ENCODE data around the gene RNF114.

DNA sequence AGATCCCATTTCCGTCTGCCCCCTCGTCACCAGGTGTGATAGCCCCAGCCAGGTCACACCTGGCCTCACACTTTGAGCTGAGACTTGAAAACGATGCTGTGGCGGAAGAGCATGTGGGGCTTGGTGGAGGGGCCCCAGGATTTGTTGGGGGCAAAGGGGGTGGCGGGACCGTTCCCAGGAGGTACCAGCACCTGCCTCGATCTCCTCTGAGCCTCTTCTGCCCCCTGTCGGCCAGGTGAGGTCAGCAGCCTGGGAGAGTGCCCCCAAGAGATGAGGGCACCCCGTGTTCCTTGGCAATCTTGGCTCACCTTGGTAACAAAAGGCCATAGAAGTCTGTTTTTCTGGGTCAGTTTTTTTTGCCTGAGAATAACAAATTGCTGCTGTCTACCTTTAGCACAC is 46.3 kb upstream of the RNF114 start:
- TF ChIP-seq, protein P1, sequence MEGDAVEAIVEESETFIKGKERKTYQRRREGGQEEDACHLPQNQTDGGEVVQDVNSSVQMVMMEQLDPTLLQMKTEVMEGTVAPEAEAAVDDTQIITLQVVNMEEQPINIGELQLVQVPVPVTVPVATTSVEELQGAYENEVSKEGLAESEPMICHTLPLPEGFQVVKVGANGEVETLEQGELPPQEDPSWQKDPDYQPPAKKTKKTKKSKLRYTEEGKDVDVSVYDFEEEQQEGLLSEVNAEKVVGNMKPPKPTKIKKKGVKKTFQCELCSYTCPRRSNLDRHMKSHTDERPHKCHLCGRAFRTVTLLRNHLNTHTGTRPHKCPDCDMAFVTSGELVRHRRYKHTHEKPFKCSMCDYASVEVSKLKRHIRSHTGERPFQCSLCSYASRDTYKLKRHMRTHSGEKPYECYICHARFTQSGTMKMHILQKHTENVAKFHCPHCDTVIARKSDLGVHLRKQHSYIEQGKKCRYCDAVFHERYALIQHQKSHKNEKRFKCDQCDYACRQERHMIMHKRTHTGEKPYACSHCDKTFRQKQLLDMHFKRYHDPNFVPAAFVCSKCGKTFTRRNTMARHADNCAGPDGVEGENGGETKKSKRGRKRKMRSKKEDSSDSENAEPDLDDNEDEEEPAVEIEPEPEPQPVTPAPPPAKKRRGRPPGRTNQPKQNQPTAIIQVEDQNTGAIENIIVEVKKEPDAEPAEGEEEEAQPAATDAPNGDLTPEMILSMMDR (conservative IDR thresholded peaks at IDR 0.05; ENCODE audit: low read length): no peak
- no peak for TF ChIP-seq EZH2phosphoT487 (IDR thresholded peaks at IDR 0.05; ENCODE audit: borderline replicate concordance)
